GM10248 (cell line): ENCODE results near the gene TAF12.

Experiments used
- CTCF ChIA-PET: fragments of 300-600 bp; sonication (Branson Sonifier 250); formaldehyde crosslinking; extraction: SDS; loops from one replicate; lab custom pipeline; 2021; ENCODE audit warnings: antibody characterized with exemption; lab: Yijun Ruan, JAX
- POLR2A ChIA-PET: fragments of 350-650 bp; sonication (Branson Sonifier 250); formaldehyde crosslinking; extraction: SDS; loops from one replicate; lab custom pipeline; 2020; ENCODE audit warnings: antibody characterized with exemption; lab: Yijun Ruan, JAX
- DNase-seq: peaks from one replicate; pipeline ENCODE4 v3.0.0; 2012; ENCODE audit errors: extremely low spot score
- TF ChIP-seq, protein P1 (sequence below): IDR thresholded peaks from 2 replicates; pipeline ENCODE4 v1.5.1; 2012; ENCODE audit warnings: mild to moderate bottlenecking, low read depth; ENCODE audit errors: extremely low read depth, missing control alignments, control extremely low read depth

TAF12 gene

DNA sequence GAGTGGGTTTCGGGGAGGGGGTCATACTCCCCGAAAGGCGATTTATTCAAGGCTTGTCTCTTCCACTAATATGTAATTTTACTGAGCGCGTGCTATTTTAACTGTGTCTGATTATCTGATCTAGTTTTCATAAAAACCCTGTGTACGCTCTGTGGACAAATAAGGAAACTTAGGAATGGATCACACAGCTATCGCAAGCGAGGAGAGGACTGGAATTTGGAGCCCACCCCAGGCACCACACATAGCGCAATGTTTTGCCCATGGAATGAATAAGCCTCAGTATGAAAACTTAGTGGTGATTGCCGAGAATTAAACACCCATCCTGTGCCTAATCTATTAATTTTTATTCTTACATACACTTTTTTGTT, 60.6 kb downstream of the TAF12 start:
- POLR2A ChIA-PET, result interaction anchor here (0.5 to 4.9 kb wide), 49 partner anchors 8 to 856 kb away, joined by 3 to 64 read pairs (median 7); partner anchors contain the start of genes ATP5IF1, EPB41, FAM76A and GMEB1
- no peak for DNase-seq
- TF ChIP-seq, protein P1, sequence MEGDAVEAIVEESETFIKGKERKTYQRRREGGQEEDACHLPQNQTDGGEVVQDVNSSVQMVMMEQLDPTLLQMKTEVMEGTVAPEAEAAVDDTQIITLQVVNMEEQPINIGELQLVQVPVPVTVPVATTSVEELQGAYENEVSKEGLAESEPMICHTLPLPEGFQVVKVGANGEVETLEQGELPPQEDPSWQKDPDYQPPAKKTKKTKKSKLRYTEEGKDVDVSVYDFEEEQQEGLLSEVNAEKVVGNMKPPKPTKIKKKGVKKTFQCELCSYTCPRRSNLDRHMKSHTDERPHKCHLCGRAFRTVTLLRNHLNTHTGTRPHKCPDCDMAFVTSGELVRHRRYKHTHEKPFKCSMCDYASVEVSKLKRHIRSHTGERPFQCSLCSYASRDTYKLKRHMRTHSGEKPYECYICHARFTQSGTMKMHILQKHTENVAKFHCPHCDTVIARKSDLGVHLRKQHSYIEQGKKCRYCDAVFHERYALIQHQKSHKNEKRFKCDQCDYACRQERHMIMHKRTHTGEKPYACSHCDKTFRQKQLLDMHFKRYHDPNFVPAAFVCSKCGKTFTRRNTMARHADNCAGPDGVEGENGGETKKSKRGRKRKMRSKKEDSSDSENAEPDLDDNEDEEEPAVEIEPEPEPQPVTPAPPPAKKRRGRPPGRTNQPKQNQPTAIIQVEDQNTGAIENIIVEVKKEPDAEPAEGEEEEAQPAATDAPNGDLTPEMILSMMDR, result no peak
- CTCF ChIA-PET, result interaction anchor here (0.9 to 3.6 kb wide), 11 partner anchors 10 to 333 kb away, joined by 3 to 29 read pairs (median 3); partner anchors contain the start of gene TAF12

DNA sequence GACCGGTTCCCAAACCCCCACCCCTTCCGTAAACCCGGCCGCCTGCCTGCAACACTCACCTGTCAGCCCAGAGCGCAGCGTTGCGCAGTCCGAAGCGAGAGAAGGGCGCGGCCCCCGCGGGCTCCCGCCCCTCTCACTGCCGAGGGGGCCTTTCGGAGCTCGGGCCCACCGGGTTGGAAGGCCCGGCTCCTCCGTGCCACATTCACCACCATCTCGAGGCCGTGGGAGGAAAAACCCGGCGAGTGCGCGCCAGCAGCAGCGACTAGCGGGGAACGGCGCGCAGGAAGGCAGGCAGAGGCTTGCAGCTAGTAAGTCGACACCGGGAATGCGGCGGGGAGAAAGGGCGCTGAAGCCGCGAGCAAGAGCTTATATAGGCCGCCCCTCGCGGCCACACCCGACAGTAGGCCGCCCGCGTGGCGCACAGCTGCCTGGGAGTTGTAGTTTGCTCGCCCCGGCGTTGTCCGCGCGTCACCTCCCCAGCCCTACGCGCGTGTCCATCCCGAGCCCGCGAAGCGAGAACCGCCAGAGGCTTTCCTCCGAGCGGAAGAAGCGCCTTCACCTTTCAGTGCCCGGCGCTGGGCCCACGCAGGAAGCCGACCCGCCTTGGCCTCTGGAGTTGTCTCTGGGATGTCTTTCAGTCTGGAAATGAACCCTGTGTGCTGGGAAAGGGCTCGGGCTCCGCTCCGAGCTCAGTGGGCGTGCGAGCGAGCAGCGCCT, 61.2 kb downstream of the TAF12 start:
- CTCF ChIA-PET, result interaction anchor here (0.8 to 3.6 kb wide), 15 partner anchors 9 to 333 kb away, joined by 3 to 29 read pairs (median 3); partner anchors contain the start of gene TAF12
- peak; percentile 96 for DNase-seq
- POLR2A ChIA-PET, result interaction anchor here (0.5 to 4.9 kb wide), 62 partner anchors 8 to 856 kb away, joined by 3 to 64 read pairs (median 5); partner anchors contain the start of genes ATP5IF1, EPB41, FAM76A and GMEB1
- TF ChIP-seq, protein P1, result no peak

DNA sequence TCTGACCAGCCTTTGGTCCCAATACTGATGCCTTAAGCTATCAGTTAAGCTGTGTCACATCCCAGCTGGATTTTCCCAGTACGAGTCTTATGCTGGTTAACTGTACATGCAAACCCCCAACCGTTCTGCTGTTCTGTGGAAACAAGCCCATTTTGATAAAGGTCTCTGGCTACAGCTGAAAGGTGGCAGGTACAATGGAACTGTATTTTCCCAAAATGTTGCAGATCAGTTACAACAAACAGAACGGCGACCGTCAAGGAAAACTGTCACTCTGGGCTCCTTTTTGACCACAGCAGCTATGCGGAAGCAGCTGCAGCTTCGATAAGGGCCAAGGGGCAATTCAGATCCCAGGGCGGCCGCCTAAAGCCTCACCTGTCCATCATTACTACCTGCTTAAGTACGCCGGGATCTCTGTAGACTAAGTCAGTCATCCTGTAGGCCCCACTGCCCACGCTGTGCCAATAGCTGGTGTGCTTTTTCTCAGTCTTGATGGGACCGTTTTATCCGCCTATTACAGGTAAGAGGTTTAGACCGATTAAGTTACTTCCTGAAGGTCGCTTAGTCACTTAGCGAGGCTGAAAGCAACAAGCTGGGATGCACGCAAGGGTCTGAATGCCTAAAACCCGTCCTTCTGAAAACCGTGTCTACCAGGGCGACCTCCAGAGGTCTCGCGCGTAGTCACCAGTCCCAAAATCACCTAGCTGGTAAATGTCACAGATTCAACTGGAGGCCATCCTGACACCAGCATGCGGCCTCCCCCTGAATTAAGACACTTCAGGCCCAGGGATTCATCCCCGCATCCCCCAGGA, 61.9 kb downstream of the TAF12 start:
- POLR2A ChIA-PET, result interaction anchor here (0.5 to 4.9 kb wide), 52 partner anchors 9 to 855 kb away, joined by 3 to 64 read pairs (median 6); partner anchors contain the start of genes ATP5IF1, EPB41, FAM76A and GMEB1
- CTCF ChIA-PET, result interaction anchor here (0.8 to 3.6 kb wide), 19 partner anchors 8 to 332 kb away, joined by 3 to 29 read pairs (median 3); partner anchors contain the start of gene TAF12
- peak; percentile 53 for DNase-seq
- TF ChIP-seq, protein P1, result peak; percentile 55

DNA sequence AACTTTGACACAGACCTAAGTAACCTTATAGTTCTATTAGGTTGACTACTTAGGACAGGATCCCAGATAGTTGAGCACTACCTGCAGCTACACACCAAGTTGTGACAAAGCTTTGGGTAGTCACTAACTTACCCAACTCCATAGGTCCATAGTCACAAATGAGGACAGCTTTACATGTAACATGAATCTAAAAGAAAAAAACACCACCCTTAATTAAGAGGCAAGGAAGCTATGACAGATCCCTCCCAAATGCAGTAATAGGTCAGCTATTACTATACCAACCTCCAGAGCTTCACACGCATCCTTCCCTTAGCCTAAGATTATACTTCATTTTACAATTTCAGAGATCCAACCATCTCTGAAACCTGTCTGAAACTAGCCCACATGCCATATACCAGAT, 63.5 kb downstream of the TAF12 start:
- TF ChIP-seq, protein P1, result no peak
- DNase-seq, result no peak
- CTCF ChIA-PET, result interaction anchor here (1.1 to 3.6 kb wide), 8 partner anchors 8 to 330 kb away, joined by 3 to 29 read pairs (median 6); no protein-coding TSS in a partner anchor
- POLR2A ChIA-PET, result interaction anchor here (0.5 to 4.9 kb wide), 19 partner anchors 9 to 444 kb away, joined by 3 to 64 read pairs (median 5); partner anchors contain the start of genes ATP5IF1, RAB42, RCC1 and TAF12

DNA sequence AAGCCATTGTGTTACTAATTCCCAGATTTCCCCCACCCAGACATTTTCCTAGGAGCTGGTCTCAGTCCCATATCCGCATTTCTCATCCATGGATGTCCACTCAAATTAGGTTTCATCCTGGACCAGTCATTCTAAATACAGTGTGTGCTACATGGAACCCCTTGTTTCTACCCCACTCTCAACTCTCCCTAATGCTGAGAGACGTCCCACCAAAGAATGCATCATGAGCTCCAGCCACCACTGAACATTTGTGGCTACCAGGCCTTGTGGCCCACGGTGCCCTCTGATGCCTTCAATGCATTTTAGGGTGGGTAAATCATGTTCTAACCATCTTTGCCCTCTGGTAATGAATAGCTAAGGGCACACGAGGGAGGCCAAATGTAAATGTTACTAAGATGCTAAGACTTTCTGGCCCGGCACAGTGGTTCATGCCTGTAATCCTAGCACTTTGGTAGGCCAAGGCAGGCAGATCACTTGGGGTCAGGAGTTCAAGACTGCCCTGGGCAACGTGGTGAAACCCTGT, 64.1 kb downstream of the TAF12 start:
- ChIA-PET POLR2A (interaction anchor here (0.5 to 4.9 kb wide), 15 partner anchors 8 to 444 kb away, joined by 3 to 64 read pairs (median 5); partner anchors contain the start of genes RAB42, RCC1, TAF12 and TRNAU1AP), CTCF (interaction anchor here (1.1 to 3.6 kb wide), 7 partner anchors 7 to 169 kb away, joined by 3 to 29 read pairs (median 6); no protein-coding TSS in a partner anchor)

More for the DNA sequence above, 64.1 kb downstream of the TAF12 start:
- TF ChIP-seq, protein P1, result no peak
- DNase-seq, result no peak
